Neural progenitor cell (in vitro differentiated cells): ENCODE results near the gene HOXB4. TPM values are rescaled to one million over a fixed set of nuclear protein-coding genes. Genes with fewer than 3 reads are reported as not detected.

Experiments used
- DNase-seq: peaks from one replicate; pipeline ENCODE4 v3.0.0-alpha.2; 2016; ENCODE audit warnings: low spot score
- H2AFZ ChIP-seq: fragments of 200-600 bp; sonication (generic); replicated peaks from 2 replicates; pipeline ENCODE4 v1.6.1; 2016; ENCODE audit warnings: antibody characterized with exemption
- H3F3A ChIP-seq: fragments of 200-600 bp; sonication (generic); 2 replicates; pipeline ENCODE4 v1.6.1; 2016; ENCODE audit warnings: antibody characterized with exemption, low read depth
- H3K27ac ChIP-seq: fragments of 200-600 bp; sonication (generic); 2 replicates; pipeline ENCODE4 v1.5.1; 2016; ENCODE audit warnings: mild to moderate bottlenecking
- H3K27me3 ChIP-seq: fragments of 200-600 bp; sonication (generic); 2 replicates; pipeline ENCODE4 v1.6.1; 2016; ENCODE audit warnings: mild to moderate bottlenecking, moderate library complexity
- H3K36me3 ChIP-seq: fragments of 200-600 bp; sonication (generic); 2 replicates; pipeline ENCODE4 v1.5.1; 2016
- H3K4me1 ChIP-seq: fragments of 200-600 bp; sonication (generic); 2 replicates; pipeline ENCODE4 v1.6.1; 2016; ENCODE audit warnings: mixed run types
- H3K4me2 ChIP-seq: fragments of 200-600 bp; sonication (generic); 2 replicates; pipeline ENCODE4 v1.6.1; 2016
- H3K4me3 ChIP-seq: fragments of 200-600 bp; sonication (generic); 2 replicates; pipeline ENCODE4 v1.5.1; 2016
- H3K79me2 ChIP-seq: fragments of 200-600 bp; sonication (generic); 2 replicates; pipeline ENCODE4 v1.6.1; 2016; ENCODE audit warnings: low read depth
- H3K9ac ChIP-seq: fragments of 200-600 bp; sonication (generic); 2 replicates; pipeline ENCODE4 v1.6.1; 2016
- H3K9me3 ChIP-seq: fragments of 200-600 bp; sonication (generic); 2 replicates; pipeline ENCODE4 v1.5.1; 2016; ENCODE audit warnings: low read depth
- H4K20me1 ChIP-seq: fragments of 200-600 bp; sonication (generic); 2 replicates; pipeline ENCODE4 v1.6.1; 2016; ENCODE audit warnings: low read depth
- H3K27ac Mint-ChIP-seq: 3 replicates; pipeline ENCODE4 v1.8.0; 2021; ENCODE audit warnings: mixed read lengths
- H3K27me3 Mint-ChIP-seq: 2 replicates; pipeline ENCODE4 v1.8.0; 2022; ENCODE audit warnings: low read depth, mild to moderate bottlenecking, inconsistent platforms, moderate library complexity, mixed read lengths; ENCODE audit not compliant: insufficient read depth
- H3K36me3 Mint-ChIP-seq: 3 replicates; pipeline ENCODE4 v1.8.0; 2021; ENCODE audit warnings: mixed read lengths
- H3K4me1 Mint-ChIP-seq: 3 replicates; pipeline ENCODE4 v1.8.0; 2021; ENCODE audit warnings: mixed read lengths
- H3K4me3 Mint-ChIP-seq: 3 replicates; pipeline ENCODE4 v1.8.0; 2021; ENCODE audit warnings: mild to moderate bottlenecking, moderate library complexity, mixed read lengths
- H3K9me3 Mint-ChIP-seq: 3 replicates; pipeline ENCODE4 v1.8.0; 2020; ENCODE audit warnings: mixed read lengths
- EZH2 ChIP-seq: fragments of 200-600 bp; sonication (generic); IDR thresholded peaks from 2 replicates; pipeline ENCODE4 v1.6.1; 2017; ENCODE audit warnings: antibody characterized with exemption, mild to moderate bottlenecking, moderate library complexity
- EZH2phosphoT487 ChIP-seq: fragments of 200-600 bp; sonication (generic); IDR thresholded peaks from 2 replicates; pipeline ENCODE4 v1.6.1; 2017; ENCODE audit warnings: antibody characterized with exemption
- total RNA-seq: library from RNA; depleted of rRNA; stranded (reverse); fragments of >200 nt; gene quantifications from 2 replicates; pipeline ENCODE4 v1.2.3, GENCODE V29; 2015; ENCODE audit warnings: low replicate concordance
- TF ChIP-seq, protein P1 (sequence below): fragments of 200-600 bp; sonication (generic); IDR thresholded peaks from 2 replicates; pipeline ENCODE4 v1.5.1; 2017; ENCODE audit warnings: antibody characterized with exemption, mild to moderate bottlenecking

Gene HOXB4
- total RNA-seq, 1 donor from 2014 or later = not detected

GRCh38 chr17:48566717-48567116, 11.4 kb downstream of the HOXB4 start:
- Histone ChIP-seq H3K4me2 (no peak overlapping the region), H3K4me1 (no peaks in the 10 kb centered on the region), H3K79me2 (no peaks in the 10 kb centered on the region), H3K9ac (no peak overlapping the region), H3K4me3 (no peak overlapping the region), H2AFZ (no peak overlapping the region), H3F3A (no peaks in the 10 kb centered on the region), H3K9me3 (no peaks in the 10 kb centered on the region), H3K27ac (no peak overlapping the region), H4K20me1 (peaks cover 96% of the 10 kb centered on the region), H3K27me3 (peaks cover 100% of the 10 kb centered on the region), H3K36me3 (no peaks in the 10 kb centered on the region)
- no peak for DNase-seq
- Mint-ChIP-seq H3K36me3 (no peaks in the 10 kb centered on the region), H3K4me3 (no peak overlapping the region), H3K4me1 (no peaks in the 10 kb centered on the region), H3K27ac (no peak overlapping the region), H3K9me3 (peaks cover 2% of the 10 kb centered on the region), H3K27me3 (peaks cover 21% of the 10 kb centered on the region)
- TF ChIP-seq EZH2 = no peak
- TF ChIP-seq, protein P1, sequence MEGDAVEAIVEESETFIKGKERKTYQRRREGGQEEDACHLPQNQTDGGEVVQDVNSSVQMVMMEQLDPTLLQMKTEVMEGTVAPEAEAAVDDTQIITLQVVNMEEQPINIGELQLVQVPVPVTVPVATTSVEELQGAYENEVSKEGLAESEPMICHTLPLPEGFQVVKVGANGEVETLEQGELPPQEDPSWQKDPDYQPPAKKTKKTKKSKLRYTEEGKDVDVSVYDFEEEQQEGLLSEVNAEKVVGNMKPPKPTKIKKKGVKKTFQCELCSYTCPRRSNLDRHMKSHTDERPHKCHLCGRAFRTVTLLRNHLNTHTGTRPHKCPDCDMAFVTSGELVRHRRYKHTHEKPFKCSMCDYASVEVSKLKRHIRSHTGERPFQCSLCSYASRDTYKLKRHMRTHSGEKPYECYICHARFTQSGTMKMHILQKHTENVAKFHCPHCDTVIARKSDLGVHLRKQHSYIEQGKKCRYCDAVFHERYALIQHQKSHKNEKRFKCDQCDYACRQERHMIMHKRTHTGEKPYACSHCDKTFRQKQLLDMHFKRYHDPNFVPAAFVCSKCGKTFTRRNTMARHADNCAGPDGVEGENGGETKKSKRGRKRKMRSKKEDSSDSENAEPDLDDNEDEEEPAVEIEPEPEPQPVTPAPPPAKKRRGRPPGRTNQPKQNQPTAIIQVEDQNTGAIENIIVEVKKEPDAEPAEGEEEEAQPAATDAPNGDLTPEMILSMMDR = no peak
- no peak for TF ChIP-seq EZH2phosphoT487

GRCh38 chr17:48565925-48566710, 12.0 kb downstream of the HOXB4 start:
- no peaks in the 10 kb centered on the region for H3F3A ChIP-seq
- no peak overlapping the region for H3K9ac ChIP-seq
- no peaks in the 10 kb centered on the region for H3K36me3 Mint-ChIP-seq
- no peak overlapping the region for H2AFZ ChIP-seq
- no peak for DNase-seq
- no peak overlapping the region for H3K27ac ChIP-seq
- peaks cover 100% of the 10 kb centered on the region for H3K27me3 ChIP-seq
- H3K36me3 ChIP-seq = no peaks in the 10 kb centered on the region
- H3K9me3 ChIP-seq = no peaks in the 10 kb centered on the region
- H4K20me1 ChIP-seq = peaks cover 96% of the 10 kb centered on the region
- no peak overlapping the region for H3K27ac Mint-ChIP-seq
- H3K4me3 ChIP-seq = no peak overlapping the region
- TF ChIP-seq, protein P1 = no peak
- TF ChIP-seq EZH2 (peak; percentile 69), EZH2phosphoT487 (peak; percentile 47)
- no peaks in the 10 kb centered on the region for H3K4me1 Mint-ChIP-seq
- peaks cover 27% of the 10 kb centered on the region for H3K27me3 Mint-ChIP-seq
- no peaks in the 10 kb centered on the region for H3K79me2 ChIP-seq
- no peak overlapping the region for H3K4me2 ChIP-seq
- peaks cover 1% of the 10 kb centered on the region for H3K9me3 Mint-ChIP-seq
- no peaks in the 10 kb centered on the region for H3K4me1 ChIP-seq
- no peak overlapping the region for H3K4me3 Mint-ChIP-seq

GRCh38 chr17:48565022-48565554, 13.1 kb downstream of the HOXB4 start:
- H3K4me1 Mint-ChIP-seq = no peaks in the 10 kb centered on the region
- H3K4me1 ChIP-seq = no peaks in the 10 kb centered on the region
- no peaks in the 10 kb centered on the region for H3K9me3 ChIP-seq
- H4K20me1 ChIP-seq = peaks cover 94% of the 10 kb centered on the region
- H3K4me3 Mint-ChIP-seq = no peak overlapping the region
- H2AFZ ChIP-seq = no peak overlapping the region
- no peak overlapping the region for H3K4me2 ChIP-seq
- peaks cover 3% of the 10 kb centered on the region for H3K9me3 Mint-ChIP-seq
- no peak for DNase-seq
- peaks cover 100% of the 10 kb centered on the region for H3K27me3 ChIP-seq
- H3K36me3 Mint-ChIP-seq = no peaks in the 10 kb centered on the region
- TF ChIP-seq, protein P1 = no peak
- no peak for TF ChIP-seq EZH2
- no peak for TF ChIP-seq EZH2phosphoT487
- no peak overlapping the region for H3K9ac ChIP-seq
- H3K27me3 Mint-ChIP-seq = peaks cover 38% of the 10 kb centered on the region
- H3K4me3 ChIP-seq = no peak overlapping the region
- no peaks in the 10 kb centered on the region for H3K36me3 ChIP-seq
- no peak overlapping the region for H3K27ac ChIP-seq
- no peak overlapping the region for H3K27ac Mint-ChIP-seq
- no peaks in the 10 kb centered on the region for H3K79me2 ChIP-seq
- H3F3A ChIP-seq = no peaks in the 10 kb centered on the region
